HEK293 (cell line): ENCODE results near the gene HYPK.

Experiments used
- CTCF ChIP-seq: fragments of 450-650 bp; formaldehyde crosslinking; IDR thresholded peaks from 2 replicates; pipeline ENCODE4 v1.5.1; 2016; ENCODE audit warnings: missing biosample characterization, missing genetic modification characterization
- TCF7L2 ChIP-seq: IDR thresholded peaks from 2 replicates; pipeline ENCODE4 v1.6.1; 2011; ENCODE audit warnings: low read depth, mild to moderate bottlenecking, inconsistent platforms, low read length, moderate library complexity, borderline replicate concordance
- ZBTB44 ChIP-seq: fragments of 450-650 bp; IDR thresholded peaks from 2 replicates; pipeline ENCODE4 v1.5.1; 2018; ENCODE audit warnings: missing biosample characterization, mild to moderate bottlenecking, missing genetic modification characterization
- ZNF311 ChIP-seq: fragments of 450-650 bp; formaldehyde crosslinking; IDR thresholded peaks from 2 replicates; pipeline ENCODE4 v1.5.1; 2017; ENCODE audit warnings: missing biosample characterization, missing genetic modification characterization, borderline replicate concordance
- ZNF580 ChIP-seq: fragments of 450-650 bp; formaldehyde crosslinking; IDR thresholded peaks from 2 replicates; pipeline ENCODE4 v1.5.1; 2016; ENCODE audit warnings: missing biosample characterization, missing genetic modification characterization
- ZNF639 ChIP-seq: fragments of 450-650 bp; formaldehyde crosslinking; IDR thresholded peaks from 2 replicates; pipeline ENCODE4 v1.5.1; 2016; ENCODE audit warnings: missing biosample characterization, missing genetic modification characterization
- ZNF777 ChIP-seq: fragments of 450-650 bp; formaldehyde crosslinking; IDR thresholded peaks from 2 replicates; pipeline ENCODE4 v1.5.1; 2017; ENCODE audit warnings: missing biosample characterization, missing genetic modification characterization, borderline replicate concordance

GRCh38 chr15:43774062-43774461 is 26.3 kb upstream of the HYPK start:
- no peak for TF ChIP-seq CTCF
- TF ChIP-seq ZNF311: no peak
- TF ChIP-seq TCF7L2: no peak
- TF ChIP-seq ZNF639: no peak
- TF ChIP-seq ZBTB44 (tag by site-specific recombination): no peak
- TF ChIP-seq ZNF580 (tag by site-specific recombination): no peak
- no peak for TF ChIP-seq ZNF777
